ENCODE data around the gene SGIP1. TPM values are rescaled to one million over a fixed set of nuclear protein-coding genes. Genes with fewer than 3 reads are reported as not detected.

SGIP1 gene
- total RNA-seq, 2 donors from 2014 or later: not detected

DNA sequence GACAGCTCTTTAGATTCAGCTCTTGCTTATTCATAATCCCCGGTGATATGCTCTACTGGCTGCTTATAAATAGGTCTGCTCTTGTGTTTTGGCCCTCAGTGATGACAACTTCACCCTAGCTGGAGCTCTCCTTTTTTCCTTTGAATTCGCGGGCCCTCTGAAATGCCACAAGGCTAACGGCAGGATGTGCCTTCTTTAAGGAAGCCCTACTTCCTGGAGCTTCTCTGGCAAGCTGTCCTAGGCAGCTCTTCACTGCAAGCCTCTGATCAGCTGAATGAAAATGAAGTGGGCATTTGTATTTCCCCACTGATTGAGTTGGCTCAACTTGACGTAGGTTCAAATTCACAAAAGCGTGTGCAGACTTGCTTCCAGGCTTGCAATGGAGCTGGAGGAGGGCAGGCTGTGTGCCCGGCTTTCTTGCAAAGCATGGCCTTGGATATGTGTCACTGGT, 22.2 kb downstream of the SGIP1 start:
- no peak overlapping the region for H3K27ac Mint-ChIP-seq
- H3K4me3 Mint-ChIP-seq: no peak overlapping the region
- ATAC-seq (replicated peaks): no peak
- no peaks in the 10 kb centered on the region for H3K4me1 Mint-ChIP-seq
- H3K27me3 Mint-ChIP-seq: peaks cover 14% of the 10 kb centered on the region
- H3K9me3 Mint-ChIP-seq: no peaks in the 10 kb centered on the region
- H3K36me3 Mint-ChIP-seq (ENCODE audit: low read depth): no peaks in the 10 kb centered on the region

DNA sequence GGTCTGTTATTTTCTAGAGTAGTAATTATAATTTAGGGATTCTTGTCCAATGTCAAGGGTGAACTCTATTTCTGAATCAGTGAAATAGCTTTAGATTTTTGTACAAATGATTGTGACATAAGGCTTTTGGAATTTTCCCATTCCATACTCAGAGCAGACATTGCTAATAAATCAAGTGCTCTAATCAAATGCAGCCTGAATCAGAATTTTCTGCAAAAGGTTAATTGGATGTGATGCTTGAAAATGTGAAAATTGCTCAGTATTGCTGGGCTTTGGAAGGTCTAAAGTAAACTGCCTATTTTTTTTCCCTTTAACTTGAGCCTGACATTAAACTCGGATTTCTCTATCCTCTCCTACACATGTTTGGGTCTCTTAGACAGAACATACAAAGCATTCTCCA, 23.2 kb downstream of the SGIP1 start:
- H3K36me3 Mint-ChIP-seq (ENCODE audit: low read depth): no peaks in the 10 kb centered on the region
- no peak for ATAC-seq (replicated peaks)
- H3K4me1 Mint-ChIP-seq: no peaks in the 10 kb centered on the region
- no peaks in the 10 kb centered on the region for H3K9me3 Mint-ChIP-seq
- no peak overlapping the region for H3K4me3 Mint-ChIP-seq
- no peak overlapping the region for H3K27ac Mint-ChIP-seq
- peaks cover 22% of the 10 kb centered on the region for H3K27me3 Mint-ChIP-seq

DNA sequence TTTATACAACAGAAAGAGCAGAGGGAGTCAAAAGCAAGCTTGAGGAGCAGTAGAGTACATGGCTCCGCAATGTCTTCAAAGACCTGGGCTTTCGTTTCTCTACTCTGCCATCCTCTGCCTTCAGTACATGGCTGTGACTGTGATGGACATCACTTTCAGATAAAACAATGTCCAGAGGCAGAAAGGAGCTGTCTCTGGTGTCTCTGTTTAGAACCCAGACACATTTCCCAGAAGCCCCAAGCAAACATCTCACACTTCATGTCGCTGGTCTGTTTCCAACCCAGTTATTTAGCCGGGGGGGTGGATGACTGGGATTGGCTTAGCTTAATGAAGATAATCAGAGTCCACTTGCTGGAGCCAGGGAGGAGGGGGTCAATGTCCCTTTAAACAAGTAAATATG, 25.6 kb downstream of the SGIP1 start:
- H3K27me3 Mint-ChIP-seq: peaks cover 23% of the 10 kb centered on the region
- H3K9me3 Mint-ChIP-seq: no peaks in the 10 kb centered on the region
- no peak overlapping the region for H3K4me3 Mint-ChIP-seq
- ATAC-seq (replicated peaks): no peak
- no peaks in the 10 kb centered on the region for H3K4me1 Mint-ChIP-seq
- no peaks in the 10 kb centered on the region for H3K36me3 Mint-ChIP-seq (ENCODE audit: low read depth)
- H3K27ac Mint-ChIP-seq: no peak overlapping the region

DNA sequence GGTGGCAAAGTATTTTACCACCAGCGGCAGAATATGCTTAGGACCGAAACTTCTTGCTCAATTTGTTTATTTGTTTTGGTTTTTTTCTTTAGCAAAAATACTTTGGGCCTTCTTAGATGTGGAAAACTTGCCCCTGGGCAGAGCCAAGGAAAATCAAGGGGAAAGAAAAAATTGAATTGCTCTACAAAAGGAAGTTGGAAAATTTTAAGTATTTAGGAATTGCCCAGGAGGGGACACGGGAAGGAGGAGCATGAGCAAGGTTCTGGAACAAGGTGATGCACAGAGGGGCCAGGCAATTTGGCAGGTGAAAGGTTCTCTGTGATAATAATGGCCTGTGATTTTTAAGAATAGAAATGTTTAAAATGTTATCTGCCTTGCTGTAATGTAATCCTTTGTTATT, 28.6 kb downstream of the SGIP1 start:
- H3K9me3 Mint-ChIP-seq: no peaks in the 10 kb centered on the region
- H3K4me3 Mint-ChIP-seq: no peak overlapping the region
- H3K4me1 Mint-ChIP-seq: no peaks in the 10 kb centered on the region
- no peak overlapping the region for H3K27ac Mint-ChIP-seq
- H3K36me3 Mint-ChIP-seq (ENCODE audit: low read depth): no peaks in the 10 kb centered on the region
- ATAC-seq (replicated peaks): no peak
- peaks cover 17% of the 10 kb centered on the region for H3K27me3 Mint-ChIP-seq

DNA sequence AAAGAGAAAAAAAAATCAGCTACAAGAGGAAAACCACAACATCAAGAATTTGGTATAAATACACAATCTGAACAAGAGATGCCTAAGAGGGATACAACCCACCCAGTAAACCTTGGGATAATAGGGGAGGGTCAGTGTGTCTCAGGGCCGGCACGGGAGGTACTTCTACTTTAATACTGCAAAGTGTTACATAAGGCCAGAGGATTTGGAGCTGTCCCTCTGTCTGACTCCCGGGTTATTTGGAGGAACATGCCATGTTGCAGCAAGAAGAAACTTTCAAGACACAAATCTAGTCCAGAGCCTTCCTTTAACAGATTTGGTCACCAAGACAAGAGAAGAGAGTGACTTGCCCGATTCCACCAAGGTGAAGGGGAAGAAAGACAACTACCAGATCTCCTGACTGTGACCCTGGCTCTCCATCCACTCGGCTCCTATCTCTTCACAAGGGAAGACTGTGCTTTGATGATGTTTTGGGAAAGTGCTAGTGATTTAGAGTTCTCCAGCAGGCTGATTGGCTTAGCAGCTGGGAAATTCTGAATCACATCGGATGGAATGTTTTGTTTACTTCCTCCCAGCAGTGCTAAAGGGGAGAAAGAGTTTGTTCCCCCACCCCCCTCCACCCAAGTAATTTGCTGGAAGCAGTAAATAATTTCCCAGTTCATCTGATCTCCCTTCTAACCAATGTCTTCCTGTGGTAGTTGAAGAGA, 29.3 kb downstream of the SGIP1 start:
- Mint-ChIP-seq H3K9me3 (peaks cover 5% of the 10 kb centered on the region), H3K4me1 (no peaks in the 10 kb centered on the region), H3K36me3 (ENCODE audit: low read depth) (no peaks in the 10 kb centered on the region), H3K27ac (no peak overlapping the region), H3K27me3 (peaks cover 23% of the 10 kb centered on the region), H3K4me3 (no peak overlapping the region)
- no peak for ATAC-seq (replicated peaks)

DNA sequence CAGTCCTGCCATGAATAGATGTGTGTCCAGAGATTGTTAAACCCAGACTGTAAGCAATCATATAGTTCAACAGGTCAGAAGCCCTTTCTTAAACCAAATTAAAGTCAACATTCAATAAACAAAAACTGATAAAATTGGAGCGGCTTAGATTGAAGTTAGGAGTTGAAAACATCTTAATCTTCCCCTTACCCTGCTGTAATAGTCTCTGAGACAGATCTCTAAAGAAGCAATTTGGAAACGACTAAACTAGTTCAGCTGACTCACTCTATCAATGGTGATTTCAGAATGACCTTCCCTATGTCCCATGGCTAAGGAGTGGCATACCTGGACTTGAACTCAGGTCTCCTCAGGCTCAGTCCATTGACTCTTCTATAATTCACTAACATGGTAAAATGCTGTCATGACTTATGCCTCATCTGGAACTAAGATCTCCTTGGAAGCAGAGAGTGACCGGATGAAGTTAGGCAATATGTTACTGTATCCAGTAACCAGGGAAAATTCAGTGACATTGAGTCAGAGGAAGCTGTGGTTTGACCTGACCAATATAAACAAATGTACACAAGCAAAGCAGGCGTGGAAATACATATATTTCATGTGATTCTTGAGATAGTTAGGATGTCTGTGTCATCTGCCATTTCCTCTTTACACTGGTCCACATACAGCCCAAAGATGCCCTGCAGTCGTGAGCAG, 30.1 kb downstream of the SGIP1 start:
- peak; percentile 23 for ATAC-seq (replicated peaks)
- Mint-ChIP-seq H3K27ac (no peak overlapping the region), H3K4me1 (no peaks in the 10 kb centered on the region), H3K27me3 (peaks cover 24% of the 10 kb centered on the region), H3K9me3 (peaks cover 6% of the 10 kb centered on the region), H3K4me3 (no peak overlapping the region), H3K36me3 (ENCODE audit: low read depth) (no peaks in the 10 kb centered on the region)

DNA sequence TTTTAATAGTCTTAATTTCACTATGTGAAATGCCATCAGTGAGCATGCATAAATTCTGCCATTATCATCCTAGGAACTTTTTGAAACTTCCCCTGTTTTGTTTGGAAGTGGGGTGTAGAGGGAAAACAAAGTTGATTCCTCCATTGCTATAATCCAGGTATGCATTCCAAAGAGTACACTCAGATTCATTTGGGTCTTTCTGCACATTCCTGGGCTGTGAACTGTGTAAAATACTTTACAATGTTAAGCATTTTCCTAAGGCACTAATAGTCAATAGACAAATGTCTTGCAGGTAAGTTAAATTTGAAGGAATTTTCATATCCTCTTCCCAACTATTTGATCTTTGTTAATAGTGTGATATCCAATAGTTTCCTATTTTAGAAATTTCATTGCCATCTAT, 36.2 kb downstream of the SGIP1 start:
- no peaks in the 10 kb centered on the region for H3K4me1 Mint-ChIP-seq
- H3K27me3 Mint-ChIP-seq: peaks cover 21% of the 10 kb centered on the region
- no peak for ATAC-seq (replicated peaks)
- no peak overlapping the region for H3K4me3 Mint-ChIP-seq
- H3K9me3 Mint-ChIP-seq: peaks cover 6% of the 10 kb centered on the region
- no peaks in the 10 kb centered on the region for H3K36me3 Mint-ChIP-seq (ENCODE audit: low read depth)
- H3K27ac Mint-ChIP-seq: no peak overlapping the region

DNA sequence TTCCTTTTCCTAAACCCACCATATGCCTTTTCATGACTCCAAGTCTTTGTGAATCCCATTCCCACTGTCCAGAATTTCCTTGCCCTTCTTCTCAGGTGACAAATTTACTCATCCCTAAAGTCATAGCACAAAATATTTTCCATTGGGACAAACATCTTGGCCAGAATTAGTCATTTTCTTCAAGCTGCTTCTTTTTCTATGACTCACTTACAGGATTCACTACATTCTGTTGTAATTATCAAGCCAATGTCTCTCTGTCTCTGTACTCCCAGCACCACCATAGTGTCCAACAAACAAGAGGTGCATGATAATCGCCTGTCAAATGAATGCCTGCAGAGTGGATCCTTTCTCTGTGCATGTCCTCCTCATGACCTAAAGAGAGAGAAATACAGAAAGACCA, 37.8 kb downstream of the SGIP1 start:
- H3K9me3 Mint-ChIP-seq: peaks cover 6% of the 10 kb centered on the region
- H3K27me3 Mint-ChIP-seq: peaks cover 21% of the 10 kb centered on the region
- H3K27ac Mint-ChIP-seq: no peak overlapping the region
- H3K36me3 Mint-ChIP-seq (ENCODE audit: low read depth): no peaks in the 10 kb centered on the region
- no peak overlapping the region for H3K4me3 Mint-ChIP-seq
- no peak for ATAC-seq (replicated peaks)
- no peaks in the 10 kb centered on the region for H3K4me1 Mint-ChIP-seq

DNA sequence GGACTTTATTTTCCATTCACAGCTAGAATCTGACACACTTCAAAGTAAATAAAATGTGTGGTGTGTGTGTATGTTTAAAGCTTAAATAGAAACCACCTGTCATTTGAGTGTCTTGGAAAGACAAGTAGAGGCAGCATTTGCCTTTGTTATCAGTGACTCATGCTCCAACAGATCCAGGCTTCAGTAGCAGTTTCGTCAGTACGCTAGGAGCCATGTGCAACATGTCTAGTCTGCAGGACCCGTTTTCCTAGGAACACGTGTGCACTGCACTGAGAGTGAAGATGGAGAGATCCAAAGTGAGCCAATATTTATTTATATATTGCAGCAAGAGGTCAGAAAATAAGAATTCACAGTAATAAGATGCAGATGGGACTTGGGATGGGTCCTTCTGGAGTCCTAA, 41.8 kb downstream of the SGIP1 start:
- Mint-ChIP-seq H3K4me1 (no peaks in the 10 kb centered on the region), H3K4me3 (no peak overlapping the region), H3K27ac (no peak overlapping the region), H3K27me3 (peaks cover 25% of the 10 kb centered on the region), H3K36me3 (ENCODE audit: low read depth) (no peaks in the 10 kb centered on the region), H3K9me3 (no peaks in the 10 kb centered on the region)
- no peak for ATAC-seq (replicated peaks)

DNA sequence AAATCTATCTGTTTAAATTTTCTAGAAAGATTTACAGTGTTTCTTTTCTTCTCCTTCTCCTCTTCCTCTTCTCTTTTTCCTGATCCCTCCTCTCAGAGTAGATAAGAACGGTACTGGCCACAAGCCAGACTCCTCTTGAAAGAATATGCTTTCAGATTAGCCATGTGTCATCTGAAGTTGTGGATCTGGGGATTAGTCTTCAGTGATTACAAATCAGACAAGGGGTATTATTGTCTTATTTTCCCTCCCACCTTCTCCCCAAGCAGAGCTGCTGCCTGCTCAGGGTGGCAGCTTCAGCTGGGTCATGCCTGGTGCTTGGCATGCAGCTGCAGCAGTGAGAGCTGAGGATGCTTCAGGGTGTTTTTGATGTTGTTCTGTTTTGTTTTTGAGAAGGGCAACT, 42.7 kb downstream of the SGIP1 start:
- Mint-ChIP-seq H3K9me3 (no peaks in the 10 kb centered on the region), H3K27me3 (peaks cover 22% of the 10 kb centered on the region), H3K4me3 (no peak overlapping the region), H3K4me1 (no peaks in the 10 kb centered on the region), H3K27ac (no peak overlapping the region), H3K36me3 (ENCODE audit: low read depth) (no peaks in the 10 kb centered on the region)
- no peak for ATAC-seq (replicated peaks)

DNA sequence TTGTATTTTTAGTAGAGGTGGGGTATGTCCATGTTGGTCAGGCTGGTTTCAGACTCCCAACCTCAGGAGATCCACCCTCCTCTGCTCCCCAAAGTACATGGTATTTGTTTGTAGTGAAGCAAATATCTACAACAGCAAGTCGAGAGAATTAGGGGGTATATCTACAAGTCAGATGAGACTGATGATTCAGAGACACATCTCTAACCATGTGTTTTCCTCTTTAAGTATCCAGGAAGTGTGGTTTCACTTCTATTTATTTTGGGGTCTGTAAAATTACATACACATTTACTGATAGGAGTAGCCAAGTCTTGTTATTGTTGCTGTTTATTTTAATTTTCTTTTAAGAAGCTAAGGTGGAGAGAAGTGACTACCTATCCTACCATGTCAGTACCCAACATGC, 44.9 kb downstream of the SGIP1 start:
- Mint-ChIP-seq H3K36me3 (ENCODE audit: low read depth) (no peaks in the 10 kb centered on the region), H3K4me3 (no peak overlapping the region), H3K9me3 (no peaks in the 10 kb centered on the region), H3K27me3 (peaks cover 20% of the 10 kb centered on the region), H3K27ac (no peak overlapping the region), H3K4me1 (no peaks in the 10 kb centered on the region)
- no peak for ATAC-seq (replicated peaks)

DNA sequence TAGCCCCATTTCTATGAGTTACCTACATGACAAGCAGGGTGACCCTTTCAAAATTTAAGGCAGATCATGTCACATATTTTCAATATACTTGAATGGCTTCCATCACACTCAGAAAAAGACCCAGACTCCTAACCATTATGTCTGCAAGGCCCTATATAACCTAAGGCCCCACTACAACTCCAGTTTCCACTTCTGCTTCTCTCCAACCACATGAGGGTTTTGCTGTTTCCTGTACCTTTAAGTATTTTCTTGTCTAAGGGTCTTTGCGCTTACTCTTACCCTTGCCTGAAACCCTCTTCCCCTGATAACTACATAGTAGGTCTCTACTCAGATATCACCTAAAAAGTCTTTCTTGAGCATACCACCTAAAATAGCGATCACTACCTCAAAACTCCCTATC, 46.1 kb downstream of the SGIP1 start:
- ATAC-seq (replicated peaks): no peak
- Mint-ChIP-seq H3K9me3 (no peaks in the 10 kb centered on the region), H3K4me3 (no peak overlapping the region), H3K27ac (no peak overlapping the region), H3K36me3 (ENCODE audit: low read depth) (no peaks in the 10 kb centered on the region), H3K4me1 (no peaks in the 10 kb centered on the region), H3K27me3 (peaks cover 17% of the 10 kb centered on the region)

DNA sequence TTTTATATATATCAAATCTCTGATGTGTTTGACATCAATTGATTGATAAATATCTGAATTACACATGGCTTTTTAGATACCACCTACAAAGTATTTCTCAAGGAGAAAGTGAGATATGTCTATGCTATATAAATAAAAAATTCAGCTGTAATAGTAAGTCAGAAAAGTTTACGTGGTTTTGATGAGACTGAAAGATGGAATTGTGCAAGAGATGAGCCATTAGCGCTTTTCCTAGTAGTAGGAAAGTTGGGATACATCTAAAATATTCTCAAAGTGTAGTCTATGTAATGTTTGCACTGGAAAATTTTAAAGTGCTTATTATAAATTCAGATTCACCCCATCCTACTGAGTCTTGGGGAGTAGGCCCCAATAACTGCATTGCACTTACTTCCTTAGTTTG, 49.1 kb downstream of the SGIP1 start:
- Mint-ChIP-seq H3K27me3 (peaks cover 17% of the 10 kb centered on the region), H3K4me1 (no peaks in the 10 kb centered on the region), H3K9me3 (no peaks in the 10 kb centered on the region), H3K4me3 (no peak overlapping the region), H3K36me3 (ENCODE audit: low read depth) (no peaks in the 10 kb centered on the region), H3K27ac (no peak overlapping the region)
- no peak for ATAC-seq (replicated peaks)

DNA sequence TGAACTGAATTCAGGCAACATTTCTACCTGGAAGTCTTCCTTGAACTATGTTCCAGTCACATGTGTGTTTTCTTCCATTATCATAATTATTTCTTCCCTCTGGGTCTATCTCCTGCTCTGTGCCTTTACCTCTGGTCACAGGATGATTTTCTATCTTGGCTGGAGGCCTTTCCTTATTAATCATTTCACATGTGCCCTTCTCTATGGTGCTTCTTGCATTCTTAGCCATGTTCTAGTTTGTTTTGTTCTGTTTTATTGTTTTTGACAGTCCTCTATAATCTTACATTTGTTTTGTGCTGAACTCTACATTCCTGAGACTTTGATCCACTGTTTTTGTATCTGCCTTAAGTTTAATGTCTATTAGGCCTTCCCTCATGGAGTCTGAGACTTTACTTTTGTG, 51.0 kb downstream of the SGIP1 start:
- Mint-ChIP-seq H3K27me3 (peaks cover 16% of the 10 kb centered on the region), H3K4me3 (no peak overlapping the region), H3K27ac (no peak overlapping the region), H3K9me3 (no peaks in the 10 kb centered on the region), H3K4me1 (no peaks in the 10 kb centered on the region), H3K36me3 (ENCODE audit: low read depth) (no peaks in the 10 kb centered on the region)
- ATAC-seq (replicated peaks): no peak

DNA sequence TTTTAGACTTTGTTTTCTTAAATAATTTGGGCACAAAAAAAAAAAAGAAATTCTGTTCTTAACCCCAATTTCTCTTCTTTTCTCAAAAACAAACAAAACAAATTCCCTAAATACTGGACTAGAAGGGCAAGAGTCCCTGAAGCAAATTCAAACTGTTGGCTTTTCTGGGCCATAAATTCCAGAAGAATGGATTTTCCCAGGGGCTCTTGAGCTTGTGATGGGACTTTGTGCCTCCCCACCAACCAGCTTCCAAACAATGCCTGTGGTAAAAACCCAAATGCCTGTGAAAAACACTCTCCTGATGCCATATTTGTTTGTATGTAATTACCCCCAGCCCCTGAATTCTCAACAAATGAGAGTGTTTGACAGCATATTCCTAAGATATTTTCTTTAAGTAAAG, 55.4 kb downstream of the SGIP1 start:
- Mint-ChIP-seq H3K9me3 (no peaks in the 10 kb centered on the region), H3K27ac (no peak overlapping the region), H3K4me1 (no peaks in the 10 kb centered on the region), H3K27me3 (peaks cover 18% of the 10 kb centered on the region), H3K4me3 (no peak overlapping the region), H3K36me3 (ENCODE audit: low read depth) (no peaks in the 10 kb centered on the region)
- no peak for ATAC-seq (replicated peaks)
